ENCODE results near the gene NELFB.

Gene NELFB

GRCh38 chr9:137245450-137246421 is 9.4 kb upstream of the NELFB start:
- H3K27ac ChIP-seq: no peak overlapping the region
- no peak overlapping the region for H3K4me3 ChIP-seq
- H3K4me1 ChIP-seq: peaks cover 28 to 70% (median 54%) of the 10 kb centered on the region in 10 experiments
- H3K9ac ChIP-seq: peak overlapping the region in 4 of 11 experiments; percentile 3 to 95 (median 20); a peak in 1 of 22 replicates
- H3K4me2 ChIP-seq: peak overlapping the region in 8 of 11 experiments; percentile 92 to 100 (median 97); a peak in 16 of 22 replicates
- no peaks in the 10 kb centered on the region for H3K27me3 ChIP-seq
- peaks cover 0 to 3% (median 0%) of the 10 kb centered on the region in 11 experiments; a peak in 1 of 22 replicates for H3K9me3 ChIP-seq (replicated peaks in 1 of 11)
- peaks cover 23 to 30% (median 27%) of the 10 kb centered on the region in 11 experiments for H3K36me3 ChIP-seq
- H4K20me1 ChIP-seq: peaks cover 30 to 60% (median 47%) of the 10 kb centered on the region in 11 experiments
- TF ChIP-seq Cebpa-rat (IDR thresholded peaks at IDR 0.05): no peak

- peak overlapping the region in 3 of 11 experiments; percentile 5 to 35 (median 23); a peak in 3 of 22 replicates for H3K9ac ChIP-seq
These were observed 7.8 kb upstream of the NELFB start for GRCh38 chr9:137247135-137247915.

GRCh38 chr9:137247916-137248175 is 7.3 kb upstream of the NELFB start:
- Histone ChIP-seq H4K20me1 (peaks cover 16 to 42% (median 33%) of the 10 kb centered on the region in 11 experiments), H3K9ac (peak overlapping the region in 2 of 11 experiments; percentile 23 to 35; a peak in 3 of 22 replicates), H3K27ac (no peak overlapping the region), H3K4me1 (peaks cover 23 to 71% (median 53%) of the 10 kb centered on the region in 10 experiments), H3K4me3 (no peak overlapping the region), H3K9me3 (replicated peaks in 1 of 11) (no peaks in the 10 kb centered on the region), H3K36me3 (peaks cover 11 to 17% (median 14%) of the 10 kb centered on the region in 11 experiments), H3K27me3 (no peaks in the 10 kb centered on the region), H3K4me2 (peak overlapping the region in 2 of 11 experiments; percentile 10 to 36; a peak in 4 of 22 replicates)
- TF ChIP-seq Cebpa-rat (IDR thresholded peaks at IDR 0.05): no peak

More at GRCh38 chr9:137247135-137247915, 7.8 kb upstream of the NELFB start:
- peaks cover 27 to 72% (median 54%) of the 10 kb centered on the region in 10 experiments for H3K4me1 ChIP-seq
- no peaks in the 10 kb centered on the region for H3K9me3 ChIP-seq (replicated peaks in 1 of 11)
- H3K4me3 ChIP-seq: no peak overlapping the region
- no peaks in the 10 kb centered on the region for H3K27me3 ChIP-seq
- peaks cover 21 to 48% (median 38%) of the 10 kb centered on the region in 11 experiments for H4K20me1 ChIP-seq
- H3K4me2 ChIP-seq: peak overlapping the region in 2 of 11 experiments; percentile 36 to 97; a peak in 5 of 22 replicates
- H3K36me3 ChIP-seq: peaks cover 17 to 22% (median 19%) of the 10 kb centered on the region in 11 experiments
- no peak for TF ChIP-seq Cebpa-rat (IDR thresholded peaks at IDR 0.05)
- H3K27ac ChIP-seq: no peak overlapping the region

- Histone ChIP-seq H3K36me3 (no peaks in the 10 kb centered on the region), H3K9ac (peak overlapping the region in 6 of 11 experiments; percentile 10 to 60 (median 42); a peak in 9 of 22 replicates), H3K27ac (no peak overlapping the region), H3K27me3 (no peaks in the 10 kb centered on the region), H3K4me1 (peaks cover 15 to 64% (median 45%) of the 10 kb centered on the region in 10 experiments), H3K4me2 (peak overlapping the region in 7 of 11 experiments; percentile 12 to 51 (median 26); a peak in 10 of 22 replicates), H4K20me1 (peaks cover 0 to 17% (median 6%) of the 10 kb centered on the region in 11 experiments; a peak in 13 of 22 replicates), H3K9me3 (replicated peaks in 1 of 11) (no peaks in the 10 kb centered on the region), H3K4me3 (no peak overlapping the region)
- no peak for TF ChIP-seq Cebpa-rat (IDR thresholded peaks at IDR 0.05)
These were observed 4.6 kb upstream of the NELFB start for GRCh38 chr9:137250329-137251193.

GRCh38 chr9:137251194-137251461 is 4.0 kb upstream of the NELFB start, which contains the start of gene STPG3:
STPG3 (plus strand) TSS chr9:137251286; CDS start chr9:137251287, 1 bp downstream.
- Histone ChIP-seq H3K27ac (no peak within 1 kb of the TSS), H3K9me3 (replicated peaks in 1 of 11) (no peaks in the 10 kb centered on the region), H4K20me1 (peaks cover 0 to 17% (median 9%) of the 10 kb centered on the region in 11 experiments; a peak in 19 of 22 replicates), H3K27me3 (no peaks in the 10 kb centered on the region), H3K4me3 (no peak within 1 kb of the TSS), H3K4me1 (peaks cover 18 to 62% (median 43%) of the 10 kb centered on the region in 10 experiments), H3K9ac (peak within 1 kb of the TSS in 6 of 11 experiments; percentile 10 to 60 (median 42); a peak in 9 of 22 replicates), H3K36me3 (peaks cover 0 to 3% (median under 1%) of the 10 kb centered on the region in 11 experiments; a peak in 6 of 22 replicates), H3K4me2 (peak within 1 kb of the TSS in 7 of 11 experiments; percentile 12 to 51 (median 26); a peak in 10 of 22 replicates)
- TF ChIP-seq Cebpa-rat (IDR thresholded peaks at IDR 0.05): no peak

GRCh38 chr9:137251490-137252268 is 3.4 kb upstream of the NELFB start:
- Histone ChIP-seq H3K9me3 (replicated peaks in 1 of 11) (no peaks in the 10 kb centered on the region), H3K27ac (no peak overlapping the region), H3K36me3 (peaks cover 2 to 8% (median 6%) of the 10 kb centered on the region in 11 experiments; a peak in 18 of 22 replicates), H3K4me3 (no peak overlapping the region), H3K9ac (no peak overlapping the region; a peak in 1 of 22 replicates), H3K4me2 (no peak overlapping the region), H4K20me1 (peaks cover 4 to 19% (median 13%) of the 10 kb centered on the region in 11 experiments; a peak in 20 of 22 replicates), H3K4me1 (peaks cover 24 to 62% (median 45%) of the 10 kb centered on the region in 10 experiments), H3K27me3 (no peaks in the 10 kb centered on the region)
- no peak for TF ChIP-seq Cebpa-rat (IDR thresholded peaks at IDR 0.05)

Measured in BLaER1 treated with 17β-estradiol and CSF1 and Interleukin-3, amounts not matched to agents 10 nM and 100 nM (cell line).